Adrenal gland (tissue), 5 donors: ENCODE results near the gene MTUS2.

Experiments used
- CTCF ChIP-seq, 6 experiments: fragments of 450-650 bp in 4 of 6; fragments of 200-600 bp in 2 of 6; sonication (generic) in 1 of 6; IDR thresholded peaks; 1 replicate in 5 of 6; 2 replicates in 1 of 6; pipeline versions ENCODE4 v1.5.1 to v1.8.0; 2016 to 2021; ENCODE audit warnings: antibody characterized with exemption in 6 of 6, mild to moderate bottlenecking in 2 of 6, moderate library complexity in 1 of 6
- POLR2A ChIP-seq, 2 donors: fragments of 450-650 bp; IDR thresholded peaks; one replicate each; pipeline ENCODE4 v1.6.1; 2017; ENCODE audit warnings: antibody characterized with exemption in 2 of 2, mild to moderate bottlenecking in 2 of 2, moderate library complexity in 1 of 2
- donor health status: DM: no; HTN: no; CAD: no.

GRCh38 chr13:29021717-29022116 lies 201.6 kb downstream of the MTUS2 start:
- TF ChIP-seq CTCF (IDR thresholded peaks at IDR 0.05) (no peak), POLR2A (IDR thresholded peaks at IDR 0.05) (no peak)
